ENCODE results near the gene SNRPD2. TPM values are rescaled to one million over a fixed set of nuclear protein-coding genes. Genes with fewer than 3 reads are reported as not detected.

The SNRPD2 gene
- polyA plus RNA-seq, 2 of the 4 experiments (the other 2 are of a cell fraction): 811 to 1,002 TPM

- no peak for TF ChIP-seq SMC3 (IDR thresholded peaks at IDR 0.05)
- no peak for TF ChIP-seq JUNB (IDR thresholded peaks at IDR 0.05)
- TF ChIP-seq CBX2 (IDR thresholded peaks at IDR 0.05; ENCODE audit: borderline replicate concordance, low read depth): no peak
These were observed 18.8 kb upstream of the SNRPD2 start (continued) for GRCh38 chr19:45710356-45711130.

- Histone ChIP-seq H3K4me1 (no peaks in the 10 kb centered on the region), H3K27ac (no peak overlapping the region), H3K9me3 (no peaks in the 10 kb centered on the region), H3K4me3 (no peak overlapping the region), H3K4me2 (no peak overlapping the region)
- ChIA-PET POLR2A (interaction anchor here (1.4 kb wide), 1 partner anchor 11 kb away, joined by 7 read pairs; no protein-coding TSS in a partner anchor), CTCF (interaction anchor here (0.6 to 8.0 kb wide), 4 partner anchors 10 to 63 kb away, joined by 4 to 127 read pairs (median 18); partner anchors contain the start of genes QPCTL and SNRPD2)
- DNase-seq (ENCODE audit: low read depth in 1 of 2, low spot score in 1 of 2) (no peak), ATAC-seq (0 out of 6 replicates have a peak, but pooled peaks of 1 of the 2 experiments have one; percentile 20), FAIRE-seq (no peak)
- TF ChIP-seq KDM5A (IDR thresholded peaks at IDR 0.05) (no peak), RAD21 (conservative IDR thresholded peaks at IDR 0.05 in 1 of 2, IDR thresholded peaks at IDR 0.05 in 1 of 2) (no peak), RCOR1 (IDR thresholded peaks at IDR 0.05; ENCODE audit: low read depth, low read length) (no peak), MAFK (IDR thresholded peaks at IDR 0.05; ENCODE audit: partially characterized antibody) (no peak), EHF (CRISPR knock-in tag; IDR thresholded peaks at IDR 0.05) (no peak), REST (IDR thresholded peaks at IDR 0.05) (no peak), NR3C1 (IDR thresholded peaks at IDR 0.05) (no peak)
- 84% methylated on average over 12 of the region's 12 CpGs for WGBS (ENCODE audit: missing lambda C conversion rate)
These were observed 14.1 kb upstream of the SNRPD2 start for GRCh38 chr19:45705710-45706415.

DNA sequence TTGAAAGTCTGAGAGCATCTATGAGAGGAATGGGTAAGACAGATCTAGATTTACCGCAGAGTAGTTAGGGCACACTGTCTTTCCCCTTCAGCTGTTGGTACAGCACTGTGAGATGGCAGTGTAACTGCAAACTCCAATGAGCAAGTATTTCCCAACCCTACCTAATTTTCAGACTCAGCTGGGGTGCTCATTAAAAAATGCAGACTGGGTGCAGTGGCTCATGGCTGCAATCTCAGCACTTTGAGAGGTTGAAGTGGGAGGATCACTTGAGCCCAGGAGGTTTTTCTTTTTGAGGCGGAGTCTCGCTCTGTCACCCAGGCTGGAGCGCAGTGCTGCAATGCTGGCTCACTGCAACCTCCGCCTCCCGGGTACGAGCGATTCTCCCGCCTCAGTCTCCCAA is 13.4 kb upstream of the SNRPD2 start:
- H3K27ac ChIP-seq: no peak overlapping the region
- 90% methylated on average over 9 of the region's 9 CpGs for WGBS (ENCODE audit: missing lambda C conversion rate)
- no peak overlapping the region for H3K4me2 ChIP-seq
- CTCF ChIA-PET: interaction anchor here (0.6 to 8.0 kb wide), 4 partner anchors 11 to 63 kb away, joined by 4 to 127 read pairs (median 18); partner anchors contain the start of genes QPCTL and SNRPD2
- DNase-seq (ENCODE audit: low read depth in 1 of 2, low spot score in 1 of 2): no peak
- POLR2A ChIA-PET: interaction anchor here (1.0 to 1.4 kb wide), 2 partner anchors 8 to 12 kb away, joined by 3 to 7 read pairs; no protein-coding TSS in a partner anchor
- H3K4me1 ChIP-seq: no peaks in the 10 kb centered on the region
- no peaks in the 10 kb centered on the region for H3K9me3 ChIP-seq
- FAIRE-seq: no peak
- H3K4me3 ChIP-seq: no peak overlapping the region
- no peak for TF ChIP-seq HMGXB4 (CRISPR knock-in tag; IDR thresholded peaks at IDR 0.05; ENCODE audit: borderline replicate concordance)
- no peak for TF ChIP-seq NR3C1 (IDR thresholded peaks at IDR 0.05)
- TF ChIP-seq, protein P1, sequence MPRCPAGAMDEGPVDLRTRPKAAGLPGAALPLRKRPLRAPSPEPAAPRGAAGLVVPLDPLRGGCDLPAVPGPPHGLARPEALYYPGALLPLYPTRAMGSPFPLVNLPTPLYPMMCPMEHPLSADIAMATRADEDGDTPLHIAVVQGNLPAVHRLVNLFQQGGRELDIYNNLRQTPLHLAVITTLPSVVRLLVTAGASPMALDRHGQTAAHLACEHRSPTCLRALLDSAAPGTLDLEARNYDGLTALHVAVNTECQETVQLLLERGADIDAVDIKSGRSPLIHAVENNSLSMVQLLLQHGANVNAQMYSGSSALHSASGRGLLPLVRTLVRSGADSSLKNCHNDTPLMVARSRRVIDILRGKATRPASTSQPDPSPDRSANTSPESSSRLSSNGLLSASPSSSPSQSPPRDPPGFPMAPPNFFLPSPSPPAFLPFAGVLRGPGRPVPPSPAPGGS (IDR thresholded peaks at IDR 0.05): no peak
- TF ChIP-seq CBX2 (IDR thresholded peaks at IDR 0.05; ENCODE audit: borderline replicate concordance, low read depth): no peak
- TF ChIP-seq RCOR1 (IDR thresholded peaks at IDR 0.05; ENCODE audit: low read depth, low read length): no peak
- TF ChIP-seq RAD21 (conservative IDR thresholded peaks at IDR 0.05 in 1 of 2, IDR thresholded peaks at IDR 0.05 in 1 of 2): no peak
- no peak for TF ChIP-seq ATOH8 (CRISPR knock-in tag; IDR thresholded peaks at IDR 0.05; ENCODE audit: low read depth)
- TF ChIP-seq ZC3H11A (IDR thresholded peaks at IDR 0.05): no peak
- no peak for TF ChIP-seq CHD4 (IDR thresholded peaks at IDR 0.05; ENCODE audit: borderline replicate concordance)
- no peak for TF ChIP-seq HOXA7 (CRISPR knock-in tag; IDR thresholded peaks at IDR 0.05)
- TF ChIP-seq MAFK (IDR thresholded peaks at IDR 0.05; ENCODE audit: partially characterized antibody): no peak
- TF ChIP-seq CHD2 (IDR thresholded peaks at IDR 0.05; ENCODE audit: low read length, partially characterized antibody): no peak
- no peak for TF ChIP-seq HOXB13 (CRISPR knock-in tag; IDR thresholded peaks at IDR 0.05; ENCODE audit: low read depth)
- no peak for TF ChIP-seq CTCF (IDR thresholded peaks at IDR 0.05)
- TF ChIP-seq CEBPB (IDR thresholded peaks at IDR 0.05): no peak
- peak; percentile 19 to 35; a peak in 4 of 6 replicates for ATAC-seq

All from A549 (cell line).